ENCODE measurements around the gene PEMT.

The PEMT gene

DNA sequence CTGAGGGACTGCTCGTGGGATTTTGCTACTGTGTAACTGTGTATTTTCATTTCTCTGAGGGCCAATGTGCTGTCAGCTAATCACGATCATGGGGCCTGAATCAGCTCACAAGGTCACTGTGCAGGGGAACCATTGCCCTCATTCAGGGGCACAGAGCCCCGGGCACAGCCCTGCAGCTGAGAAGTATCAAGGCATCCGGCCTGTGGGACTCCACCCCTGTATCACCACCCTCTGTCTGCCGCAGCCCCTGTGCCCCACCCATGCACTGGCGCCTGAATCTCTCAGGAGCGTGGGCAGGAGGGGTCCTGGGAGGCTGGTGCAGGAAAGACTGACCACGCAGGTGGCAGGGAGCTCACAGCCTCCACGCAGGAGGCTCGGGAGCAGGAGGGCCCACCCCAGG, 51.9 kb downstream of the PEMT start:
- H3K36me3 ChIP-seq, result no peaks in the 10 kb centered on the region
- H3K9ac ChIP-seq, result no peak overlapping the region; the same call in 1 of the 2 replicates
- peak overlapping the region; percentile 75 for H3K4me2 ChIP-seq
- no peaks in the 10 kb centered on the region for H3K27me3 ChIP-seq
- H3K27ac ChIP-seq, result peak overlapping the region; percentile 51
- H3K4me3 ChIP-seq, result no peak overlapping the region
- no peak for TF ChIP-seq Cebpa-rat (IDR thresholded peaks at IDR 0.05)
- H3K4me1 ChIP-seq, result peaks cover 75% of the 10 kb centered on the region
- H4K20me1 ChIP-seq, result no peaks in the 10 kb centered on the region
- no peaks in the 10 kb centered on the region for H3K9me3 ChIP-seq

DNA sequence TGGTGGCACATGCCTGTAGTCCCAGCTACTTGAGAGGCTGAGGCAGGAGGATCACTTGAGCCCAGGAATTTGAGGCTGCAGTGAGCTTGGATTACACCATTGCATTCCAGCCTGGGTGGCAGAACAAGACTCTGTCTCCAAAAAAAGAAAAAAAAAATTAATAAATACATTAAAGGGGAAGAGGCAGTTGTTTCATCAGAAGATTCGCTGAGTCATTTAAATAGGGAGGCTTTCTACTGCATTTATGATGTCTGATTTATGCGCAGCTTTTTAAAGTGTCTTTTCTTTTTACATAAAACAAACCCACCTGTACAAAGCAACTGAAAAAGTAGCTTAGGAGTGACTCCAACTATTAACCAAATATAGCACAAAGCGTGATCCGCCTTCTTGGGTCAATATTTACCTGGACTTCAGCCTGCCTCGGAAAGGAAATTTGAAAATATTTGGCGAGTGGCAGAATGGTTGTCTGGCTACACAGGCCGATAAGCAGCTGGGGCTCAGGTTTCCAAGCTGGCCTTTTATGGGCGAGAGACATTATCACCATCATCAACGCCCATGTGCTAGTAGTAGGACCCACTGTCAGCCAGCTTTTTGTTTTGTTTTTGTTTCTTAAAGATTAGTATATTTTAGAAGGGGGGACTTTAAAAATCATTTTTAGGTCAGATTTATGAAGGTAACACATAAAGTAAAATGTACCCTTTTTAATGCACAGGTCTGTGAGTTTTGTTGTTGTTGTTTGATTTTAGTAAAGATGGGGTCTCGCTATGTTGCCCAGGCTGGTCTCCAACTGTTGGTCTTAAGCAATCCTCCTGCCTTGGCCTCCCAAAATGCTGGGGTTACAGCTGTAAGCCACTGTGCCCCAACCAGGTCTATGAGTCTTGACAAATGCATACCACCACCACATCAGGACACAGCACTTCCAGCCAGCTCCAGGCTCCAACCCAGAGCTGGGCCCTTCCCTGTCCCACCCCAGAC, 52.8 kb downstream of the PEMT start:
- H3K27me3 ChIP-seq, result no peaks in the 10 kb centered on the region
- no peaks in the 10 kb centered on the region for H4K20me1 ChIP-seq
- H3K9ac ChIP-seq, result no peak overlapping the region
- H3K9me3 ChIP-seq, result no peaks in the 10 kb centered on the region
- TF ChIP-seq Cebpa-rat (IDR thresholded peaks at IDR 0.05), result no peak
- no peaks in the 10 kb centered on the region for H3K36me3 ChIP-seq
- peak overlapping the region; percentile 75 for H3K4me2 ChIP-seq
- no peak overlapping the region for H3K27ac ChIP-seq
- H3K4me1 ChIP-seq, result peaks cover 66% of the 10 kb centered on the region
- no peak overlapping the region for H3K4me3 ChIP-seq

DNA sequence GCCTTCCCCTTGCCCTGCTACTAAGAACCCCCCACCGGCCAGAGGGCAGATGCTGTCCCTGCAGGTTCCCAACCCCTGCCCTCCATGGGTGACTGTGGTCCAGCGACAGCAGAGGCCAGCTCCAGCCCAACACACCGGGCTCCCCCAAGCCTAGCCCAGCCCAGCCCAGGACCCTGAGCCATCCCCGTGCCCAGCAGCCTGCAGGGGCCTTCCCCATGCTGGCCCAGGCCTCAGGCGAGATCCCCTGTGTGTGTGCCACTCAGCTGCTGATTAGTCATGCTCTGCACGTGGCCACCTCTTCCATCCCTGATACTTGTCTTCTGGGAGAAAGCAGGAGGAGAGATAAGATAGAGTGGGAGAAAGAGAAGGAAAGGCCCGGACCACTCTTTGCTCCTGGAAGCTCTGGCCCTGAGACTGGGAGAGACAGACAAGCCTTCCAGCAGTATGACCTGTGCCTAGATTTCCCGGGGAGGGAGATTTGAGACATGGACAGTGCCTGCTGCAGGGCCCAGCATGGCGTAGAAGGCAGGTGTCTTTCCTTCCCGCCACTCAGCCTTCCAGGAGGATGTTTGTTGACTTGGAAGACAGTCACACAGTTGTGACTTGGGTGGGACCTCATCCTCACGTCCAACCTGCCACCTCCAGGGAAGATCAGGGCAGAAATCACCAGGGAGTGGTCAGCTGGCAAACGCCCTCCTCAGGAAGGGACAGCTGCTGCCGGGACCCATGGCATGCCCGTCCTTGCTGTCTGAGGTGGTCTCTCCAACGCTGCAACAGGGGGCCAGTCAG, 54.0 kb downstream of the PEMT start:
- TF ChIP-seq Cebpa-rat (IDR thresholded peaks at IDR 0.05), result no peak
- H3K4me1 ChIP-seq, result peaks cover 54% of the 10 kb centered on the region
- H3K4me3 ChIP-seq, result no peak overlapping the region
- no peaks in the 10 kb centered on the region for H3K36me3 ChIP-seq
- no peak overlapping the region for H3K4me2 ChIP-seq
- no peaks in the 10 kb centered on the region for H3K9me3 ChIP-seq
- H3K9ac ChIP-seq, result no peak overlapping the region
- no peak overlapping the region for H3K27ac ChIP-seq
- H4K20me1 ChIP-seq, result no peaks in the 10 kb centered on the region
- H3K27me3 ChIP-seq, result no peaks in the 10 kb centered on the region

GRCh38 chr17:17536702-17537101, 54.8 kb downstream of the PEMT start:
- H3K4me1 ChIP-seq, result peaks cover 46% of the 10 kb centered on the region
- H3K9ac ChIP-seq, result no peak overlapping the region
- H3K9me3 ChIP-seq, result no peaks in the 10 kb centered on the region
- no peaks in the 10 kb centered on the region for H3K36me3 ChIP-seq
- no peak for TF ChIP-seq Cebpa-rat (IDR thresholded peaks at IDR 0.05)
- H3K4me2 ChIP-seq, result peak overlapping the region; percentile 50; the same call in 1 of the 2 replicates
- H3K27ac ChIP-seq, result no peak overlapping the region
- H3K27me3 ChIP-seq, result no peaks in the 10 kb centered on the region
- H3K4me3 ChIP-seq, result no peak overlapping the region
- H4K20me1 ChIP-seq, result no peaks in the 10 kb centered on the region

GRCh38 chr17:17535957-17536356, 55.6 kb downstream of the PEMT start:
- Histone ChIP-seq H4K20me1 (no peaks in the 10 kb centered on the region), H3K4me2 (peak overlapping the region; percentile 50), H3K27ac (peak overlapping the region; percentile 35; the same call in 1 of the 2 replicates), H3K36me3 (no peaks in the 10 kb centered on the region), H3K9ac (no peak overlapping the region), H3K9me3 (no peaks in the 10 kb centered on the region), H3K4me3 (no peak overlapping the region), H3K4me1 (peaks cover 38% of the 10 kb centered on the region), H3K27me3 (no peaks in the 10 kb centered on the region)
- TF ChIP-seq Cebpa-rat (IDR thresholded peaks at IDR 0.05), result no peak

GRCh38 chr17:17533901-17534441, 57.5 kb downstream of the PEMT start:
- Histone ChIP-seq H3K9me3 (no peaks in the 10 kb centered on the region), H3K4me3 (no peak overlapping the region), H3K4me1 (peaks cover 18% of the 10 kb centered on the region), H3K9ac (no peak overlapping the region), H3K36me3 (no peaks in the 10 kb centered on the region), H3K27me3 (no peaks in the 10 kb centered on the region), H4K20me1 (no peaks in the 10 kb centered on the region), H3K4me2 (no peak overlapping the region), H3K27ac (no peak overlapping the region)
- no peak for TF ChIP-seq Cebpa-rat (IDR thresholded peaks at IDR 0.05)

DNA sequence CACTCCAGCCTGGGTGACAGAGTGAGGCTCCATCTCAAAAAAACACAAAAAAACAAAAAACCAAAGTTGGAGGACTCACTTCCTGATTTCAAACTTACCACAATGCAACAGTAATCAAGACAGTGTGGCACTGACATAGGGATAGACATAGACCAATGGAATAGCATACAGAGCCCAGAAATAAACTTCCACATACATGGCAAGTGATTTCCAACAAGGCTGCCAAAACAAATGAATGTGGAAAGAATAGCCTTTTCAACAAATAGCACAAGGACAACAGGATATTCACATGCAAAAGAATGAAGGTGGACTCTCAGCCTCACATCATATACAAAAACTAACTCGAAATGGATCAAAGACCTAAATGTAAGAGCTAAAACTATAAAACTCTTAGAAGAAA, 58.5 kb downstream of the PEMT start:
- no peak for TF ChIP-seq Cebpa-rat (IDR thresholded peaks at IDR 0.05)
- H3K4me3 ChIP-seq, result no peak overlapping the region
- H3K27me3 ChIP-seq, result no peaks in the 10 kb centered on the region
- H4K20me1 ChIP-seq, result no peaks in the 10 kb centered on the region
- no peak overlapping the region for H3K27ac ChIP-seq
- no peak overlapping the region for H3K9ac ChIP-seq
- H3K4me1 ChIP-seq, result peaks cover 20% of the 10 kb centered on the region
- no peaks in the 10 kb centered on the region for H3K36me3 ChIP-seq
- no peak overlapping the region for H3K4me2 ChIP-seq
- H3K9me3 ChIP-seq, result no peaks in the 10 kb centered on the region

GRCh38 chr17:17531156-17531555, 60.4 kb downstream of the PEMT start:
- no peaks in the 10 kb centered on the region for H3K27me3 ChIP-seq
- H3K4me1 ChIP-seq, result peaks cover 21% of the 10 kb centered on the region
- H3K27ac ChIP-seq, result no peak overlapping the region
- no peaks in the 10 kb centered on the region for H4K20me1 ChIP-seq
- no peak overlapping the region for H3K9ac ChIP-seq
- TF ChIP-seq Cebpa-rat (IDR thresholded peaks at IDR 0.05), result no peak
- H3K36me3 ChIP-seq, result no peaks in the 10 kb centered on the region
- no peak overlapping the region for H3K4me3 ChIP-seq
- no peaks in the 10 kb centered on the region for H3K9me3 ChIP-seq
- no peak overlapping the region for H3K4me2 ChIP-seq

GRCh38 chr17:17528696-17529652, 62.5 kb downstream of the PEMT start:
- 0 out of 2 replicates have a peak overlapping the region, but pooled peaks have one; percentile 12 for H3K27ac ChIP-seq
- no peak overlapping the region for H3K9ac ChIP-seq
- peaks cover 18% of the 10 kb centered on the region for H3K4me1 ChIP-seq
- H3K4me2 ChIP-seq, result no peak overlapping the region
- no peaks in the 10 kb centered on the region for H3K9me3 ChIP-seq
- no peak overlapping the region for H3K4me3 ChIP-seq
- H3K36me3 ChIP-seq, result no peaks in the 10 kb centered on the region
- TF ChIP-seq Cebpa-rat (IDR thresholded peaks at IDR 0.05), result no peak
- no peaks in the 10 kb centered on the region for H3K27me3 ChIP-seq
- H4K20me1 ChIP-seq, result no peaks in the 10 kb centered on the region

Data from BLaER1 (cell line).